GM21528 (cell line): ENCODE measurements around the gene NDUFA13.

Source experiments
- ATAC-seq: cut with Tn5 transposase; IDR thresholded peaks from one replicate; pipeline ENCODE4 v1.9.1; 2021; ENCODE audit warnings: mild to moderate bottlenecking, moderate library complexity; ENCODE audit not compliant: unreplicated experiment, low FRiP score

Gene NDUFA13

GRCh38 chr19:19506592-19506991 is 9.4 kb upstream of the NDUFA13 start:
- no peak for ATAC-seq

- ATAC-seq, result no peak
Observed at GRCh38 chr19:19507354-19507753, 8.7 kb upstream of the NDUFA13 start.

DNA sequence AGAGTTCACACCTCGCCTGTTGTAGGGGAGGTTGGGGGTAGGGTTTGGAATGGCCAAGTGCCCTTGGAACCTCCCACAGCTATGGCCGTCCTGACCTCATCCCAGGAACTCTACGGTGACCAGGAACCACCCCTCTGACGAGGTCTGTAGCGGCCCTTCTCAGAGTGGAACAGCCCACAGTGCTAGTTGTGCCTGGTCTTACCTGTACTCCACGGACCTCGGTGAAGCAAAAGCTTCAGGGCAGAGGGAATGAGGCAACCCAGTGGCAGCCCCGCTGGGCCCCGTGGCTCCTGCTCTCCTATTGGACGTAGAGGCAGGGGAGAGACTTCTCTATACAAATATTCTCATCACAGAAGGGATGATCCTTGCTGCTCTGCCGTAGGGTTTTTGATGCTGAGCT is 7.8 kb upstream of the NDUFA13 start:
- ATAC-seq, result no peak

DNA sequence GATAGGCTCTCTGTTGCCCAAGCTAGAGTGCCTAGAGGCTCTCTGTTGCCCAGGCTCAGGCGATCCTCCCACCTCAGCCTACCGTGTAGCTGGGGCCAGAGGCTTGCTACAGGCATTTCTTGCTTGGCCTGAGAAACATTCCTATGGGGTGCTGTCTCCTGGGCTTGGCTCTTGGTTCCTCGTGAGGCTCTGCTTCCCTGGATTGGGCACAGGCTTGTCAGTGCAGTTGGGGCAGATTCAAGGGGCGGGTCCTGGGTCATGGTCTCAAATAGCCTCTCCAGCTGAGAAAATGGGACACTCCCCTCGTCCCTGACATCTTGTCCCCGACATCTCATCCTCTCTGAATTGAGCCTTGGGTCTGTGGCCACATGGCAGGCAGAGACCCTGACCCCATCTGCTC is 5.6 kb upstream of the NDUFA13 start:
- ATAC-seq, result no peak

- no peak for ATAC-seq
Observed at GRCh38 chr19:19513682-19514081, 2.3 kb upstream of the NDUFA13 start.

- no peak for ATAC-seq
Observed at GRCh38 chr19:19514215-19514657, 1.8 kb upstream of the NDUFA13 start.

GRCh38 chr19:19514881-19515641 is 964 bp upstream of the NDUFA13 start, which contains the start of gene TSSK6:
TSSK6 (minus strand) TSS chr19:19515548; CDS start chr19:19515427, 121 bp downstream.
- ATAC-seq, result no peak

DNA sequence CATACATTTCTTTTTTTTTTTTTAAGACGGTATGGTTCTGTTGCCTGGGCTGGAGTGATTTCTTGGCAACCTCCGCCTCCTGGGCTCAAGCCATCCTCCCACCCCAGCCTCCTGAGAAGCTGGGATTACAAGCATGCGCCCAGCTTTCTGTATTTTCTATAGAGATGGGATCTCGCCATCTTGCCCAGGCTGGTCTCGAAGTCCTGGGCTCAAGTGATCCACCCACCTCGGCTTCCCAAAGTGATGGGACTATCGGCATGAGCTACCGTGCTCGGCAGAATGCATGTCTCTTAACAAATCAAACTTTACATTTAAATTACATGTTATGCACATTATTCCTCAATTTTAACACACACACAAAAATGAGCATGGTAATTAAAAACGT is 1.2 kb downstream of the NDUFA13 start:
- no peak for ATAC-seq

DNA sequence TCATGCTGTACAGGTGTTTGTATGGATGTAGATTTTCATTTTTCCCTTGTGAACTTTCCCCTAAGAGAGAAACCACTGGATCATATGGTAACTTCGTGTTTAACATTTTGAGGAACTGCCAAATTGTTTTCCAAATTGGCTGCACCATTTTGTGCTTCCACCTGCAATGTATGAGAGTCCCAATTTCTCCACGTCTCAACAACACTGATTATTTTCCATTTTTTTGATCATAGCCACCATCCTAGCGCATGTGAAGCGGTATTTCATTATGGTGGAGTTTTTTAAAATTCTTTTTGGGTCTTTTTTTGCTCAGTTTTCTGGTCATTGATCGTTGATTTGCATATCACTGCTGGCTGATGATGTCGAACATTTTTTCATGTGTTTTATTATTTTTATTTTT is 5.0 kb downstream of the NDUFA13 start:
- no peak for ATAC-seq

DNA sequence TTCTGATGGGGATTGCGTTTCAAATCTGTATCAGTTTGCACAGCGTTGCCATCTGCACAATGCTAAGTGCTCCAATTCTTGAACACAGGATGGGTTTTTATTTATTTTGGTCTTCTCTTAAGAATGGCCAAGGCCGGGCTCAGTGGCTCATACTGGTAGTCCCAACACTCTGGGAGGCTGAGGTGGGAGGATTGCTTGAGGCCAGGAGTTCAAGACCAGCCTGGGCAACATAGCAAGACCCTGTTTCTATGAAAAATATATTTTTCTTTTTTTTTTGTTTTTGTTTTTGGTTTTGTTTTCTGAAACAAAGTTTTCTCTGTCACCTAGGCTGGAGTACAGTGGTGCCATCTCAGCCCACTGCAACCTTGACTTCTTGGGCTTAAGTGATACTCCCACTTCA is 7.2 kb downstream of the NDUFA13 start:
- ATAC-seq, result no peak

DNA sequence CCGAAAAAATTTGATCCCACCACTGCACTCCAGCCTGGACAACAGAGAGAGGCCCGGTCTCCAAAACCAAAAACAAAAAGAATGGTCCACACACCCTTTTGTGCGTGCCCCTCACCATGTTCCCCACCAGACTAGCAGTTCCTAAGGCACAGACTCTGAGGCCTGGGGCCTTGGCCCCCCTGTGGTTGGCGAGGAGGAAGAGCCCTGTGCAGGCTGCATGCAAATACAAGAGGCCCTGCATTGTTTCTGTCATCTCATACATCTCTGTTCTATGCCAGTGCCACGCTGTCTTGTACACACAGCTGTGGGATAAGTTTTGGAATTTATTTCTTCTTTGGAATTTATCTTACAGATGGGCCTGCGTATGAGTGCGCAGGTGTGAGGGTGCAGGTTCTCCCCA is 8.0 kb downstream of the NDUFA13 start:
- ATAC-seq, result no peak

- ATAC-seq, result no peak
Observed at GRCh38 chr19:19525611-19526380, 9.8 kb downstream of the NDUFA13 start.

DNA sequence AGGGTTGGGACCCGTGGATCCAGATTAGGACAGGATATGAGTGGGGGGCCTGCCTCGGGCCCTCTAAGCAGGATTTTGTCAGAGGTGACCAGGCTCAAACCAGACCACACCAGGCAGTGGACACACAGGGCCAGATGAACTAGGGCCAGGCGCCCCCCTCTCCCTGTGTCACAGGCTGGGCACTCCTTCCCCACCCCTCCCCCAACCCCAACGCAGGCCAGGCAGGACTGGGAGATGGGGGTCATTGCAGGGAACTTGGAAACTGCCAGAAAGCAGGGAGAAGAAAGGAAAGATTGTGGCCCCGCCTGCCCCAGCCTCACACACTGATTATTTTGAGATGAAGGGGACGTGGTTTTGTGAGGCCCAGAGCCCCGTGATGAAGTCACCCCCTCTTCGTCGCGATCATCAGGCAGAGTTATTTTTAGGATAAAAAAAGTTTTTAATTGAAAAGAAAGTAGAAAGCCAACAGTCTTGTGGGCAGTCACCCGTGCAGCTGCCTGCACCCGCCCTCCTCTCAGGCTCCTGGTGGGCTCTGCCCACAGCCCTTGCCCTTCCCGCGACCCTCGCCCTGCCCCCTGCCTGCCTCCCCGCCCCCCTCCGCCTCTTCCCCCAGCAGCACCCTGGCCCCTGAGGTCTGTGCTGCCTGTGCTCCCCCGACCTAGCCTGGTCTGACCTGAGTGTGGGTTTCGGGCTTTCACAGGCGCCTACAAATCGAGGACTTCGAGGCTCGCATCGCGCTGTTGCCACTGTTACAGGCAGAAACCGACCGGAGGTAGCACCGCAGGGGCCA is 10.8 kb downstream of the NDUFA13 start:
- no peak for ATAC-seq

DNA sequence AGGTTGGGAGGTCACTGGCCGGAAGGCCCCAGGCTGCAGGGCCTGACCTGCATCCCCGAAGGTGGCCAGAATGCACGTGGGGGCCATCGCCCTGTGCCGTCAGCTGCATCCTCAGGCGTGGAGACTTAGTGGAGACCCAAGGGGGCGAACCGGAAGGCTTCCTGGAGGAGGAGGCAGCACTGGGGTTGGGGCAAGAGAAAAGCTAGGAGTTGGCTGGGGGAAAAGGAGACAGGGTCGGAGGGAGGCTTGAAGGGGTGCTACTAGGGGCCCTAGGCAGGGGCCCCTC is 11.3 kb downstream of the NDUFA13 start:
- ATAC-seq, result no peak

- no peak for ATAC-seq
Observed at GRCh38 chr19:19527674-19528625, 11.9 kb downstream of the NDUFA13 start.

DNA sequence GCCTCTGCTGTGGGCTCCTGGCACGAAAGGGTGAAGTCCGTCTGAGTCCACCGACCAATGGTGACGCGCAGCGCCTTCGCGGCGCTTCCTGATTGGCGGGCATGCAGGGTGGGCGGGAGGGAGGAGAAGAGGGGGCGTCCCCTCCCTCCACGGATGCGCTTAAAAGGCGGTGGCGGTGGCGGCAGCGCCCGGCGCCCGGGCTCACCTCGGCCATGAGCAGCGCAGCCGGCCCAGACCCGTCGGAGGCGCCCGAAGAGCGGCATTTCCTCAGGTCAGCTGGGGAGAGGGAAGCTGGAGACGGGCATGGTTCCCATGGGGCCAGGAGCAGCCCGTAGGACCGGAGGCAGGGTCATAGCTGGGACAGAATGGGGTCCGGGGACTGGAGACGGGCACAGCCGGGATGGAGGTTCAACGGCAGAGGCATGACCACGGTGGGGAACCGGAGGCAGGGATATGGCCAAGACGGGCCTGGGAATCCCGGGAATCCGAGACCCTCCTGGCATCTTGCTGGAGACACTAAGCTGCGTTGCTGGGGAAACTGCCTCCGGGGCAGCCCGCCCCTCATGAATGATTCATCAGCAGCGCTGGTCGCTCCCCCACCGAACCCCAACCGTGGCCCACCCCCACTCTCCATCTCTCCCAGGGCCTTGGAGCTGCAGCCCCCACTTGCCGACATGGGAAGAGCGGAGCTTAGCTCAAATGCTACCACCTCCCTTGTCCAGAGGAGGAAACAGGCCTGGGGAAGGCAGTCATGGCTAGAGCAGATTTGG is 12.9 kb downstream of the NDUFA13 start, which contains the start of gene YJEFN3:
YJEFN3 (plus strand) TSS at position 191 of the 770 bp plus-strand sequence; CDS start at position 213, 22 bp downstream.
- ATAC-seq, result no peak

DNA sequence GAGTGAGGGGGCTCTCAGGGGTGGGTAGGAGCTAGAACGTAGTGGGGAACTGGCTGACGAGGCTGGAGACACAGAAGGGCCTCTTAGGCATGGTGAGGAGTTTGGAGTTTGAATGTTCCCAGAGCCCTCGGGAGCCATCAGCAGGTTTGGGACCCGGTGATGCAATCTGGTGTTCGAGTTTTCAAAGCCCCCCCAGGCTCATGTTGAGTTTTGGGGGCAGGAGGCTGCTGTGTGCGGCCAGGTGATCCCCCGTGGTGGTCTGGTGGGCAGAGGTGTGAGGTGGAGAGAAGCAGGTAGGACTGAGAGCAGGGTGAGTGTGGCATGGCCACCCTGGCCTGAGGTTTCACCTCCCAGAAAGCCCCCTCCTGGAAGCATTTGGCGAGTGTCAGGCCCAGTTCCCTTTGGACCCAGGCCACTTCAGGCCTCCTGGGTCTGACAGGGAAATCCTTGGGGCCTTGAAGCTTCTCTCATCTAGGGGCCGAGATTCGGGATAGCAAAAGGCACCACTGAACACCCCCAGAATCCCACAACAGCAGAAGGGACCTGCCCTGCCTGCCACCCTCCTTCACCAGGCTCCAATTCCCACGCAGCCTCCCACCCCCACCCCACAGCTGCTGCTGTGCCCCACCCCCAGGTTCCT is 13.9 kb downstream of the NDUFA13 start:
- no peak for ATAC-seq

GRCh38 chr19:19530423-19530804 is 14.4 kb downstream of the NDUFA13 start:
- ATAC-seq, result no peak

GRCh38 chr19:19530889-19531288 is 14.9 kb downstream of the NDUFA13 start:
- no peak for ATAC-seq
